IMR-90 (cell line): ENCODE data around the gene VPS39. TPM values are rescaled to one million over a fixed set of nuclear protein-coding genes. Genes with fewer than 3 reads are reported as not detected.

Source experiments
- ATAC-seq: fragments of 200-7000 bp; cut with Tn5 transposase; 2 replicates; pipeline ENCODE4 v1.9.1; 2020; ENCODE audit warnings: low read depth, mild to moderate bottlenecking, moderate library complexity
- BruUV-seq: library from RNA; stranded (reverse); fragments of 400-500 nt; replicated peaks from 2 replicates; lab custom pipeline; 2021; lab: Mats Ljungman, UMichigan
- CTCF ChIA-PET: fragments of 300-600 bp; formaldehyde crosslinking; extraction: SDS; loops from one replicate; lab custom pipeline; 2021; ENCODE audit warnings: antibody characterized with exemption; lab: Yijun Ruan, JAX
- POLR2A ChIA-PET: fragments of 300-600 bp; sonication (Branson Sonifier 250); formaldehyde crosslinking; loops from one replicate; lab custom pipeline; 2022; ENCODE audit warnings: antibody characterized with exemption; ENCODE audit not compliant: unreplicated experiment; lab: Charles Lee
- DNase-seq: peaks from one replicate; pipeline ENCODE4 v3.0.0; 2013
- H2AFZ ChIP-seq: replicated peaks from 2 replicates; pipeline ENCODE3; 2013; ENCODE audit warnings: low read length, mild to moderate bottlenecking; ENCODE audit not compliant: poor library complexity
- H2AK5ac ChIP-seq: 2 replicates; pipeline ENCODE4 v1.6.1; 2013; ENCODE audit warnings: low read depth, low read length, inconsistent platforms
- H2AK9ac ChIP-seq: replicated peaks from 2 replicates; pipeline ENCODE3; 2013; ENCODE audit warnings: mild to moderate bottlenecking, low read depth, low read length, moderate library complexity; ENCODE audit not compliant: poor library complexity
- H2BK120ac ChIP-seq: 2 replicates; pipeline ENCODE4 v1.6.1; 2013; ENCODE audit warnings: low read depth, low read length, inconsistent platforms
- H2BK15ac ChIP-seq: 3 replicates; pipeline ENCODE4 v1.6.1; 2013; ENCODE audit warnings: low read depth, low read length, inconsistent platforms
- H2BK20ac ChIP-seq: 2 replicates; pipeline ENCODE4 v1.6.1; 2013; ENCODE audit warnings: low read depth, mild to moderate bottlenecking, inconsistent platforms, low read length, moderate library complexity
- H2BK5ac ChIP-seq: 2 replicates; pipeline ENCODE4 v1.6.1; 2013; ENCODE audit warnings: mild to moderate bottlenecking, low read depth, low read length, inconsistent platforms; ENCODE audit not compliant: poor library complexity, severe bottlenecking
- H3K14ac ChIP-seq: replicated peaks from 2 replicates; pipeline ENCODE4 v1.6.1; 2013; ENCODE audit warnings: low read depth, low read length, inconsistent platforms
- H3K18ac ChIP-seq: 2 replicates; pipeline ENCODE4 v1.6.1; 2013; ENCODE audit warnings: low read depth, low read length, control low read depth
- H3K23ac ChIP-seq: 2 replicates; pipeline ENCODE4 v1.6.1; 2013; ENCODE audit warnings: low read depth, low read length, inconsistent platforms
- H3K27ac ChIP-seq: 2 replicates; pipeline ENCODE4 v1.5.1; 2013; ENCODE audit warnings: mild to moderate bottlenecking, control low read depth, low read length; ENCODE audit not compliant: insufficient read depth
- H3K27me3 ChIP-seq: 2 replicates; pipeline ENCODE4 v1.6.1; 2013; ENCODE audit warnings: low read length; ENCODE audit not compliant: control insufficient read depth, insufficient read depth
- H3K36me3 ChIP-seq: 2 replicates; pipeline ENCODE4 v1.6.1; 2013; ENCODE audit warnings: low read length, mixed read lengths; ENCODE audit not compliant: control insufficient read depth, insufficient read depth
- H3K4ac ChIP-seq: 2 replicates; pipeline ENCODE4 v1.6.1; 2013; ENCODE audit warnings: low read depth, low read length, inconsistent platforms
- H3K4me1 ChIP-seq: 2 replicates; pipeline ENCODE4 v1.6.1; 2013; ENCODE audit warnings: low read length, mixed read lengths; ENCODE audit not compliant: control insufficient read depth, insufficient read depth
- H3K4me2 ChIP-seq: 2 replicates; pipeline ENCODE4 v1.6.1; 2013; ENCODE audit warnings: low read depth, mild to moderate bottlenecking, control low read depth, low read length, moderate library complexity
- H3K4me3 ChIP-seq: 2 replicates; pipeline ENCODE4 v1.5.1; 2013; ENCODE audit warnings: low read depth, mild to moderate bottlenecking, control low read depth, low read length, moderate library complexity; ENCODE audit not compliant: insufficient read depth
- H3K56ac ChIP-seq: 2 replicates; pipeline ENCODE4 v1.6.1; 2013; ENCODE audit warnings: low read length, inconsistent platforms; ENCODE audit not compliant: insufficient read depth; ENCODE audit errors: extremely low read depth
- H3K79me1 ChIP-seq, 2 experiments: 2 replicates each; pipeline ENCODE4 v1.6.1; 2013; ENCODE audit warnings: low read length in 2 of 2, inconsistent platforms in 1 of 2, low read depth in 1 of 2
- H3K9ac ChIP-seq: 2 replicates; pipeline ENCODE4 v1.6.1; 2013; ENCODE audit warnings: low read depth, low read length, control low read depth
- H3K9me1 ChIP-seq: 2 replicates; pipeline ENCODE4 v1.6.1; 2013; ENCODE audit warnings: low read length, inconsistent platforms; ENCODE audit not compliant: insufficient read depth
- H3K9me3 ChIP-seq: 2 replicates; pipeline ENCODE4 v1.6.1; 2013; ENCODE audit warnings: low read length; ENCODE audit not compliant: control insufficient read depth, insufficient read depth
- H4K20me1 ChIP-seq: 2 replicates; pipeline ENCODE4 v1.6.1; 2013; ENCODE audit warnings: low read length, inconsistent platforms; ENCODE audit not compliant: insufficient read depth
- H4K5ac ChIP-seq: 2 replicates; pipeline ENCODE4 v1.6.1; 2013; ENCODE audit warnings: mild to moderate bottlenecking, low read depth, low read length, control low read depth
- H4K8ac ChIP-seq, 2 experiments: 2 replicates each; pipeline ENCODE4 v1.6.1; 2013; ENCODE audit warnings: low read depth in 2 of 2, low read length in 2 of 2, control low read depth in 1 of 2, inconsistent platforms in 1 of 2
- H4K91ac ChIP-seq: 2 replicates; pipeline ENCODE4 v1.6.1; 2013; ENCODE audit warnings: low read depth, low read length, inconsistent platforms; ENCODE audit not compliant: insufficient read depth
- BHLHE40 ChIP-seq: fragments of 150-350 bp; IDR thresholded peaks from 2 replicates; pipeline ENCODE4 v1.6.1; 2016; ENCODE audit warnings: mild to moderate bottlenecking, low read depth, low read length
- CEBPB ChIP-seq: IDR thresholded peaks from 2 replicates; pipeline ENCODE4 v1.6.1; 2012; ENCODE audit warnings: low read depth, low read length, improper control_type of control experiment
- CHD1 ChIP-seq: IDR thresholded peaks from 2 replicates; pipeline ENCODE4 v1.6.1; 2012; ENCODE audit warnings: low read depth, low read length, improper control_type of control experiment
- ELK1 ChIP-seq: fragments of 150-350 bp; IDR thresholded peaks from 2 replicates; pipeline ENCODE4 v1.6.1; 2016; ENCODE audit warnings: low read depth, mild to moderate bottlenecking, low read length, moderate library complexity, borderline replicate concordance
- FOS ChIP-seq: fragments of 150-350 bp; IDR thresholded peaks from 2 replicates; pipeline ENCODE4 v1.6.1; 2016; ENCODE audit warnings: low read depth, low read length
- MAFK ChIP-seq: IDR thresholded peaks from 2 replicates; pipeline ENCODE4 v1.6.1; 2012; ENCODE audit warnings: low read depth, low read length, improper control_type of control experiment
- MAZ ChIP-seq: IDR thresholded peaks from 2 replicates; pipeline ENCODE4 v1.6.1; 2012; ENCODE audit warnings: low read depth, mild to moderate bottlenecking, low read length, improper control_type of control experiment, moderate library complexity, borderline replicate concordance
- MXI1 ChIP-seq: IDR thresholded peaks from 2 replicates; pipeline ENCODE4 v1.6.1; 2012; ENCODE audit warnings: low read depth, mild to moderate bottlenecking, low read length, moderate library complexity, borderline replicate concordance
- NFE2L2 ChIP-seq: fragments of 150-350 bp; IDR thresholded peaks from 2 replicates; pipeline ENCODE4 v1.6.1; 2016; ENCODE audit warnings: low read depth, mild to moderate bottlenecking, low read length
- POLR2A ChIP-seq: IDR thresholded peaks from 2 replicates; pipeline ENCODE4 v1.6.1; 2012; ENCODE audit warnings: mild to moderate bottlenecking, low read depth, low read length
- RAD21 ChIP-seq: IDR thresholded peaks from 2 replicates; pipeline ENCODE4 v1.6.1; 2012; ENCODE audit warnings: low read length, improper control_type of control experiment
- RCOR1 ChIP-seq: IDR thresholded peaks from 2 replicates; pipeline ENCODE4 v1.6.1; 2012; ENCODE audit warnings: mild to moderate bottlenecking, low read length, improper control_type of control experiment; ENCODE audit not compliant: insufficient replicate concordance
- RFX5 ChIP-seq: IDR thresholded peaks from 2 replicates; pipeline ENCODE4 v1.8.0; 2012; ENCODE audit warnings: low read depth, mild to moderate bottlenecking, low read length, moderate library complexity
- SMC3 ChIP-seq: fragments of 150-350 bp; IDR thresholded peaks from 2 replicates; pipeline ENCODE4 v1.6.1; 2016; ENCODE audit warnings: low read depth, mild to moderate bottlenecking, antibody characterized with exemption, low read length, moderate library complexity
- WGBS, 2 experiments: methylation state at CpG; one replicate each; pipeline versions ENCODE4 v1.1.5 to v1.1.7; 2013; ENCODE audit warnings: missing lambda C conversion rate in 2 of 2; ENCODE audit not compliant: insufficient read length in 1 of 2; ENCODE audit errors: extremely low coverage in 2 of 2; 5-methylcytosine and 5-hydroxymethylcytosine counted together
- dilution Hi-C: fragments of 300-500 bp; cut with HindIII; formaldehyde crosslinking; loops from one replicate; pipeline ENCODE4 v1.14.3; 2018; ENCODE audit warnings: low sequenced_read_pairs; ENCODE audit not compliant: unreplicated experiment
- in situ Hi-C: fragments of 300-500 bp; cut with MboI; formaldehyde crosslinking; loops from 3 replicates; pipeline ENCODE4 v1.14.3; 2019; ENCODE audit warnings: low sequenced_read_pairs, inconsistent platforms, mixed read lengths
- intact Hi-C: fragments of 100-400 bp; cut with micrococcal nuclease; formaldehyde crosslinking; loops from 2 replicates; pipeline ENCODE4 v1.10.0; 2022
- polyA plus RNA-seq, 3 experiments: library from polyadenylated mRNA; depleted of rRNA; stranded (reverse); fragments of >200 nt; gene quantifications; 2 replicates each; pipeline ENCODE4 v1.2.3, GENCODE V29; 2012; ENCODE audit warnings: low replicate concordance in 1 of 3
- total RNA-seq: library from RNA; depleted of rRNA; stranded (reverse); fragments of >200 nt; gene quantifications from 2 replicates; pipeline ENCODE4 v1.2.3, GENCODE V29; 2012
- TF ChIP-seq, protein P1 (sequence below): fragments of 150-350 bp; IDR thresholded peaks from 2 replicates; pipeline ENCODE4 v1.6.1; 2017; ENCODE audit warnings: mild to moderate bottlenecking, antibody characterized with exemption, low read length, low read depth
- TF ChIP-seq, protein P2 (sequence below): conservative IDR thresholded peaks from 2 replicates; pipeline ENCODE4 v1.5.1; 2012; ENCODE audit warnings: mild to moderate bottlenecking, low read depth, low read length, improper control_type of control experiment

VPS39 gene
- total and polyA plus RNA-seq, 2 of the 4 experiments (the other 2 are of a cell fraction): 49.7 to 52.2 TPM

DNA sequence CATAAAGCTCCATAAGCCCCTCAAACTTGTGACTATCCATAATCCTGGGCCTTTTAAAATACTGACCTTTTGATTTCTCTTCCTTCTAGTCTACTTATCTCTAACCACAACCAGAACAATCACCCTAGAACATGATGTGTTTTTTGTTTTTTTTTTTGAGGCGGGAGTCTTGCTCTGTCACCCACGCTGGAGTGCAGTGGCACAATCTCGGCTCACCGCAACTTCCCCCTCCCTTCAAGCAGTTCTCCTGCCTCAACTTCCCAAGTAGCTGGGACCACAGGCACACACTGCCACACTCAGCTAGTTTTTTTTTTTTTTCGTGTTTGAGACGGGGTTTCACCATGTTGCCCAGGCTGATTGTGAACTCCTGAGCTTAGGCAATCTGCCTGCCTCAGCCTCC, 25.1 kb downstream of the VPS39 start:
- H4K5ac ChIP-seq: no peak overlapping the region
- no peak overlapping the region for H3K14ac ChIP-seq
- dilution Hi-C loops: no loop called here
- H3K56ac ChIP-seq: no peak overlapping the region
- H3K4me3 ChIP-seq: no peak overlapping the region
- peaks cover 3% of the 10 kb centered on the region; the same call in 1 of the 2 replicates for H3K9me1 ChIP-seq
- ATAC-seq: no peak
- intact Hi-C loops: loop anchor here (5.0 kb wide), 1 partner anchor 34 kb away; no protein-coding TSS in a partner anchor
- ChIA-PET CTCF (no interaction called here), POLR2A (interaction anchor here (0.6 kb wide), 1 partner anchor 15 kb away, joined by 3 read pairs; no protein-coding TSS in a partner anchor)
- no peaks in the 10 kb centered on the region for H3K27me3 ChIP-seq
- peaks cover 0 to 3% of the 10 kb centered on the region in 2 experiments; a peak in 2 of 4 replicates for H3K79me1 ChIP-seq
- 92% methylated on average over 6 of the region's 6 CpGs; no CpG with 5 or more reads in 1 of the 2 experiments for WGBS, 2 experiments
- H3K4me1 ChIP-seq: peaks cover 2% of the 10 kb centered on the region; the same call in 1 of the 2 replicates
- no peak overlapping the region for H3K4ac ChIP-seq
- H3K9ac ChIP-seq: no peak overlapping the region
- no peak overlapping the region for H3K4me2 ChIP-seq
- no peak overlapping the region for H3K27ac ChIP-seq
- H2BK15ac ChIP-seq: no peak overlapping the region
- BruUV-seq: no TSS peak
- no peak overlapping the region for H2AFZ ChIP-seq
- DNase-seq: no peak
- no peaks in the 10 kb centered on the region for H4K20me1 ChIP-seq
- H3K18ac ChIP-seq: no peak overlapping the region
- H3K23ac ChIP-seq: no peak overlapping the region
- H2BK20ac ChIP-seq: no peak overlapping the region
- no peaks in the 10 kb centered on the region for H3K9me3 ChIP-seq
- in situ Hi-C loops: no loop called here
- no peak overlapping the region for H2AK9ac ChIP-seq
- no peak overlapping the region for H2BK120ac ChIP-seq
- no peak overlapping the region for H4K8ac ChIP-seq
- no peak overlapping the region for H2BK5ac ChIP-seq
- H4K91ac ChIP-seq: no peak overlapping the region
- no peak for TF ChIP-seq MAZ
- no peak for TF ChIP-seq RCOR1
- no peak for TF ChIP-seq RFX5
- TF ChIP-seq RAD21: no peak
- no peak for TF ChIP-seq NFE2L2
- TF ChIP-seq MXI1: no peak
- TF ChIP-seq, protein P1, sequence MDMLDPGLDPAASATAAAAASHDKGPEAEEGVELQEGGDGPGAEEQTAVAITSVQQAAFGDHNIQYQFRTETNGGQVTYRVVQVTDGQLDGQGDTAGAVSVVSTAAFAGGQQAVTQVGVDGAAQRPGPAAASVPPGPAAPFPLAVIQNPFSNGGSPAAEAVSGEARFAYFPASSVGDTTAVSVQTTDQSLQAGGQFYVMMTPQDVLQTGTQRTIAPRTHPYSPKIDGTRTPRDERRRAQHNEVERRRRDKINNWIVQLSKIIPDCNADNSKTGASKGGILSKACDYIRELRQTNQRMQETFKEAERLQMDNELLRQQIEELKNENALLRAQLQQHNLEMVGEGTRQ: no peak
- no peak for TF ChIP-seq BHLHE40
- no peak for TF ChIP-seq SMC3
- TF ChIP-seq FOS: no peak
- no peak for TF ChIP-seq POLR2A
- no peak for TF ChIP-seq CHD1
- TF ChIP-seq, protein P2, sequence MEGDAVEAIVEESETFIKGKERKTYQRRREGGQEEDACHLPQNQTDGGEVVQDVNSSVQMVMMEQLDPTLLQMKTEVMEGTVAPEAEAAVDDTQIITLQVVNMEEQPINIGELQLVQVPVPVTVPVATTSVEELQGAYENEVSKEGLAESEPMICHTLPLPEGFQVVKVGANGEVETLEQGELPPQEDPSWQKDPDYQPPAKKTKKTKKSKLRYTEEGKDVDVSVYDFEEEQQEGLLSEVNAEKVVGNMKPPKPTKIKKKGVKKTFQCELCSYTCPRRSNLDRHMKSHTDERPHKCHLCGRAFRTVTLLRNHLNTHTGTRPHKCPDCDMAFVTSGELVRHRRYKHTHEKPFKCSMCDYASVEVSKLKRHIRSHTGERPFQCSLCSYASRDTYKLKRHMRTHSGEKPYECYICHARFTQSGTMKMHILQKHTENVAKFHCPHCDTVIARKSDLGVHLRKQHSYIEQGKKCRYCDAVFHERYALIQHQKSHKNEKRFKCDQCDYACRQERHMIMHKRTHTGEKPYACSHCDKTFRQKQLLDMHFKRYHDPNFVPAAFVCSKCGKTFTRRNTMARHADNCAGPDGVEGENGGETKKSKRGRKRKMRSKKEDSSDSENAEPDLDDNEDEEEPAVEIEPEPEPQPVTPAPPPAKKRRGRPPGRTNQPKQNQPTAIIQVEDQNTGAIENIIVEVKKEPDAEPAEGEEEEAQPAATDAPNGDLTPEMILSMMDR: no peak
- TF ChIP-seq ELK1: no peak
- TF ChIP-seq CEBPB: no peak
- TF ChIP-seq MAFK: no peak
- no peak overlapping the region for H2AK5ac ChIP-seq
- H3K36me3 ChIP-seq: peaks cover 40% of the 10 kb centered on the region
